ENCODE results near the gene LRIG1. TPM values are rescaled to one million over a fixed set of nuclear protein-coding genes. Genes with fewer than 3 reads are reported as not detected.

Gene LRIG1
- total and polyA plus RNA-seq, 2 experiments from 2014 or later: 8.2 to 13.3 TPM

DNA sequence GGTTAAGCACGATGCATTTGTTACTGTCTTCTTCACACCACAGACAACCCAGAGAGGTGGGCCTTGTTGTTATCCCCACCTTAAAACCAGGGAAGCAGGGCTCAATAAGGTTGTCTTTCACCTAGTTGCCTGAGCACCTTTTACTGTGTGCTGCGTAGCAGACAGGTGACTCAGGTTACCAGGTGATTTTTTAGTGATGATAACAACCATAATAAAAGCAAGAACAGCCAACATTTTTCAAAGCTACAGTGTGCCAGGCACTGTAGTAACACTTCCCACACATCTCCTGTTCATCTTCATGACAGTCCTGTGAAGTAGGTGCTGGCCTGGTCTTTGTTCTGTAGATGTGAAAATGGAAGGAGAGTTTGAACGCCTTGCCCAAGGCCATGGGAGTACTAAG lies 147.8 kb downstream of the LRIG1 start:
- no peaks in the 10 kb centered on the region for H3K9me2 ChIP-seq (replicated peaks; ENCODE audit: insufficient read depth)
- peak overlapping the region; percentile 32 for H3K27ac ChIP-seq
- no peaks in the 10 kb centered on the region for H3K27me3 ChIP-seq
- H3K79me2 ChIP-seq: no peaks in the 10 kb centered on the region
- no peak overlapping the region for H2AFZ ChIP-seq
- no peak overlapping the region for H3K4me3 ChIP-seq
- DNase-seq (ENCODE audit: low spot score): peak; percentile 21
- WGBS (ENCODE audit: low lambda C conversion rate, missing lambda C conversion rate): 94% methylated on average over 3 of the region's 3 CpGs
- no peak for TF ChIP-seq EZH2 (IDR thresholded peaks at IDR 0.05; ENCODE audit: borderline replicate concordance)
- no peak for TF ChIP-seq EZH2phosphoT487 (IDR thresholded peaks at IDR 0.05; ENCODE audit: low read depth, severe bottlenecking, unreplicated experiment)
- H3K36me3 ChIP-seq (replicated peaks; ENCODE audit: insufficient read depth, low read depth): no peaks in the 10 kb centered on the region
- H4K20me1 ChIP-seq (ENCODE audit: insufficient read depth, poor library complexity, severe bottlenecking): no peaks in the 10 kb centered on the region
- H3K9me3 ChIP-seq (ENCODE audit: low read depth): no peaks in the 10 kb centered on the region
- peak overlapping the region; percentile 32 for H3K4me2 ChIP-seq
- H3K4me1 ChIP-seq (ENCODE audit: insufficient read depth): peaks cover 10% of the 10 kb centered on the region

DNA sequence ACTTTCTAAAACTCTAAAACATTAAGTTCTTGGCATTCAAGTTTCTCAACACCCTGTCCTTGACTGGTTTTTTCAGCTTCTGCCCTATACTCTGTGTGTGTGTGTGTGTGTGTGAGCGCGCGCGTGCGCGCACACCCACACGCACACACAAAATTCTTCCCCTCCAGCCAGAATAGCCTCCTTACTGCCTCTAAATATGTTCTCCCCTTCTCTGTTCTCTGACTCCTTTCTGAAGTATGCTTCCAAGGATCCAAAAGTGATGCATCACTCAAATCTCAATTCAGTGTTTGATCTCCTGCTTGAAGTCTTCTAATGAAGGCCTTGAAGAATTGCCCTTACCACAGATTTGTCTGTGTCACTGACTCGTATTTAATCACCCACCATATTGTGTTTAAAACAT lies 150.2 kb downstream of the LRIG1 start:
- Histone ChIP-seq H3K79me2 (no peaks in the 10 kb centered on the region), H3K27me3 (no peaks in the 10 kb centered on the region)
- 92% methylated on average over 8 of the region's 8 CpGs for WGBS (ENCODE audit: low lambda C conversion rate, missing lambda C conversion rate)

DNA sequence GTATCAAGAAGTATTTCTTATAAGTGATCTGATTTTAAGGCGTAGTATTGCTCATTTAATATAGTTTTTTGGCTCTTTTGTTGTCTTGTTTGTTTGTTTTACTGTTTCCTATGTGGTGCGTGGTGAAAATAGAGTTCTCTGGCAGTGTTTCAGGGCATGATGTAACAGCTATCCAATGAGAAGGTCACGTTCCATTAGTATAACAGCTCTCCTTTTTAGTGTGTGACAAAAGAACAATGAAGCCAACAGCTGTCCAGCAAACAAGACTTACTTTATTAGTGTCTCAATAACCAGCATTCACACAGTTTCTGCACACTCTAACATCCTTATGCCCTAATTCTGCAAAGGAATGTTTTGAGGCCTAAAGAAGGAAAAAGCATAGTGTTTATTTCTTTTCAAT lies 152.1 kb downstream of the LRIG1 start:
- Histone ChIP-seq H3K9me3 (ENCODE audit: low read depth) (no peaks in the 10 kb centered on the region), H2AFZ (no peak overlapping the region), H3K4me2 (no peak overlapping the region), H3K9me2 (replicated peaks; ENCODE audit: insufficient read depth) (no peaks in the 10 kb centered on the region), H3K4me3 (no peak overlapping the region), H3K27me3 (no peaks in the 10 kb centered on the region), H4K20me1 (ENCODE audit: insufficient read depth, poor library complexity, severe bottlenecking) (no peaks in the 10 kb centered on the region), H3K27ac (no peak overlapping the region), H3K4me1 (ENCODE audit: insufficient read depth) (peaks cover 23% of the 10 kb centered on the region), H3K79me2 (no peaks in the 10 kb centered on the region), H3K36me3 (replicated peaks; ENCODE audit: insufficient read depth, low read depth) (no peaks in the 10 kb centered on the region)
- WGBS (ENCODE audit: low lambda C conversion rate, missing lambda C conversion rate): 89% methylated on average over 3 of the region's 3 CpGs
- DNase-seq (ENCODE audit: low spot score): no peak
- TF ChIP-seq, protein P1, sequence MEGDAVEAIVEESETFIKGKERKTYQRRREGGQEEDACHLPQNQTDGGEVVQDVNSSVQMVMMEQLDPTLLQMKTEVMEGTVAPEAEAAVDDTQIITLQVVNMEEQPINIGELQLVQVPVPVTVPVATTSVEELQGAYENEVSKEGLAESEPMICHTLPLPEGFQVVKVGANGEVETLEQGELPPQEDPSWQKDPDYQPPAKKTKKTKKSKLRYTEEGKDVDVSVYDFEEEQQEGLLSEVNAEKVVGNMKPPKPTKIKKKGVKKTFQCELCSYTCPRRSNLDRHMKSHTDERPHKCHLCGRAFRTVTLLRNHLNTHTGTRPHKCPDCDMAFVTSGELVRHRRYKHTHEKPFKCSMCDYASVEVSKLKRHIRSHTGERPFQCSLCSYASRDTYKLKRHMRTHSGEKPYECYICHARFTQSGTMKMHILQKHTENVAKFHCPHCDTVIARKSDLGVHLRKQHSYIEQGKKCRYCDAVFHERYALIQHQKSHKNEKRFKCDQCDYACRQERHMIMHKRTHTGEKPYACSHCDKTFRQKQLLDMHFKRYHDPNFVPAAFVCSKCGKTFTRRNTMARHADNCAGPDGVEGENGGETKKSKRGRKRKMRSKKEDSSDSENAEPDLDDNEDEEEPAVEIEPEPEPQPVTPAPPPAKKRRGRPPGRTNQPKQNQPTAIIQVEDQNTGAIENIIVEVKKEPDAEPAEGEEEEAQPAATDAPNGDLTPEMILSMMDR (IDR thresholded peaks at IDR 0.05; ENCODE audit: poor library complexity): no peak
- no peak for TF ChIP-seq EZH2 (IDR thresholded peaks at IDR 0.05; ENCODE audit: borderline replicate concordance)
- TF ChIP-seq EZH2phosphoT487 (IDR thresholded peaks at IDR 0.05; ENCODE audit: low read depth, severe bottlenecking, unreplicated experiment): no peak

More for the DNA sequence above, 150.2 kb downstream of the LRIG1 start:
- no peak overlapping the region for H3K27ac ChIP-seq
- TF ChIP-seq EZH2phosphoT487 (IDR thresholded peaks at IDR 0.05; ENCODE audit: low read depth, severe bottlenecking, unreplicated experiment) (no peak), EZH2 (IDR thresholded peaks at IDR 0.05; ENCODE audit: borderline replicate concordance) (no peak)
- TF ChIP-seq, protein P1 (IDR thresholded peaks at IDR 0.05; ENCODE audit: poor library complexity): no peak
- H2AFZ ChIP-seq: no peak overlapping the region
- peaks cover 11% of the 10 kb centered on the region for H3K4me1 ChIP-seq (ENCODE audit: insufficient read depth)
- no peak overlapping the region for H3K4me3 ChIP-seq
- H3K4me2 ChIP-seq: no peak overlapping the region
- H3K36me3 ChIP-seq (replicated peaks; ENCODE audit: insufficient read depth, low read depth): no peaks in the 10 kb centered on the region
- no peaks in the 10 kb centered on the region for H3K9me2 ChIP-seq (replicated peaks; ENCODE audit: insufficient read depth)
- no peaks in the 10 kb centered on the region for H3K9me3 ChIP-seq (ENCODE audit: low read depth)
- H4K20me1 ChIP-seq (ENCODE audit: insufficient read depth, poor library complexity, severe bottlenecking): no peaks in the 10 kb centered on the region
- DNase-seq (ENCODE audit: low spot score): no peak

DNA sequence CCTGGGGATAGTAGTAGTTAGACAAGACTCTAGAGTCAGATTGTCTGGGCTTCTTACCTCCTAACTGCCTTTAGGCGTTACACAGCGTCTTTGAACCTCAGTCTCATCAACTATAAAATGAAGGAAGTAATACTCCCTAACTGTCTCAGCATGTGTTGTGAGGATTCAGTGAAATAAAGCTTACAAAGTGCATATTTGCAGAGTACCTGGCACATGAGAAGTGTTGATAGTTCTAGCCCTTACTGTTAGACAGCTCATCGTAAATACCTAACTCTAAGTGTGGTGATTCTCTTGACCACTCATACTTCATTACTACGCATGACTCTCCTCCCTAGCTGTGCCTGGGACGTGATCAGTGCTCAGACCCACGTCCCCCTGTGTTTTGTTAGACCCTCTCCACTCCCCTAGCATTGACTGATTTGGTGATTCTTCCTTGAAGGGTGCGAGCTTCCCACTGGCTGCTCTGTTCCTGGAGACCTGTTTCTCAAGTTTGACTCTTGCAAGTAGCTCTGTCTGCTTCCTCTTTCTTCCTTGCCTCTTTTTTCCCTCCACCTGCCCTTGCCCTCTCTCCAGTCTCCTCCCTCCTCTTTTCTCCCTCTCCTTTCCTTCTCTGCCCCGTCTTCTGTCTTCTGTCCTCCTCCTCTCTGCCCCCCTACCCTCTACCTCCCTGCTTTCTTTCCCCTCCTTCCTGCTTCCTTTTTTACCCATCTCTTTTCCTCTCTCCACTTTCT lies 155.8 kb downstream of the LRIG1 start:
- WGBS (ENCODE audit: low lambda C conversion rate, missing lambda C conversion rate): 56% methylated on average over 7 of the region's 8 CpGs
- H4K20me1 ChIP-seq (ENCODE audit: insufficient read depth, poor library complexity, severe bottlenecking): no peaks in the 10 kb centered on the region
- no peaks in the 10 kb centered on the region for H3K27me3 ChIP-seq
- H3K4me3 ChIP-seq: no peak overlapping the region
- peak overlapping the region; percentile 68 for H3K4me2 ChIP-seq
- no peaks in the 10 kb centered on the region for H3K79me2 ChIP-seq
- no peak for TF ChIP-seq EZH2phosphoT487 (IDR thresholded peaks at IDR 0.05; ENCODE audit: low read depth, severe bottlenecking, unreplicated experiment)
- TF ChIP-seq, protein P1 (IDR thresholded peaks at IDR 0.05; ENCODE audit: poor library complexity): no peak
- no peak for TF ChIP-seq EZH2 (IDR thresholded peaks at IDR 0.05; ENCODE audit: borderline replicate concordance)
- peak overlapping the region; percentile 77 for H3K27ac ChIP-seq
- H3K36me3 ChIP-seq (replicated peaks; ENCODE audit: insufficient read depth, low read depth): no peaks in the 10 kb centered on the region
- H2AFZ ChIP-seq: no peak overlapping the region
- no peaks in the 10 kb centered on the region for H3K9me3 ChIP-seq (ENCODE audit: low read depth)
- no peaks in the 10 kb centered on the region for H3K9me2 ChIP-seq (replicated peaks; ENCODE audit: insufficient read depth)
- peaks cover 14% of the 10 kb centered on the region for H3K4me1 ChIP-seq (ENCODE audit: insufficient read depth)
- DNase-seq (ENCODE audit: low spot score): peak; percentile 26
